Neural cell (in vitro differentiated cells): ENCODE measurements around the gene SGSM1.

Experiments used
- EP300 ChIP-seq: fragments of 450-650 bp; conservative IDR thresholded peaks from 2 replicates; pipeline ENCODE4 v1.6.1; 2014; ENCODE audit warnings: antibody characterized with exemption, mild to moderate bottlenecking, moderate library complexity; ENCODE audit not compliant: poor library complexity, severe bottlenecking
- EZH2 ChIP-seq: fragments of 200-600, 300-800 bp; shearing (Covaris generic), sonication (generic); IDR thresholded peaks from 2 replicates; pipeline ENCODE4 v1.6.1; 2014; ENCODE audit warnings: antibody characterized with exemption, low read length, borderline replicate concordance, mild to moderate bottlenecking; ENCODE audit not compliant: insufficient read depth, poor library complexity, severe bottlenecking
- MXI1 ChIP-seq: fragments of 450-650 bp; conservative IDR thresholded peaks from 2 replicates; pipeline ENCODE4 v1.6.1; 2014; ENCODE audit warnings: antibody characterized with exemption, mild to moderate bottlenecking; ENCODE audit not compliant: poor library complexity, severe bottlenecking
- POLR2AphosphoS5 ChIP-seq: IDR thresholded peaks from 2 replicates; pipeline ENCODE4 v1.6.1; 2012
- RAD21 ChIP-seq: fragments of 450-650 bp; conservative IDR thresholded peaks from 2 replicates; pipeline ENCODE4 v1.6.1; 2014; ENCODE audit warnings: antibody characterized with exemption, mild to moderate bottlenecking, moderate library complexity
- REST ChIP-seq: IDR thresholded peaks from 2 replicates; pipeline ENCODE4 v1.6.1; 2012; ENCODE audit warnings: borderline replicate concordance
- SMC3 ChIP-seq: fragments of 450-650 bp; conservative IDR thresholded peaks from 2 replicates; pipeline ENCODE4 v1.6.1; 2014; ENCODE audit warnings: antibody characterized with exemption, mild to moderate bottlenecking, moderate library complexity; ENCODE audit not compliant: poor library complexity
- TAF1 ChIP-seq: IDR thresholded peaks from 2 replicates; pipeline ENCODE4 v1.6.1; 2012; ENCODE audit warnings: low read depth
- TF ChIP-seq, protein P1 (sequence below): fragments of 450-650 bp; IDR thresholded peaks from 2 replicates; pipeline ENCODE4 v1.5.1; 2014; ENCODE audit warnings: antibody characterized with exemption, mild to moderate bottlenecking, moderate library complexity; ENCODE audit not compliant: poor library complexity, severe bottlenecking

GRCh38 chr22:24859587-24859986 is 53.6 kb downstream of the SGSM1 start:
- TF ChIP-seq, protein P1, sequence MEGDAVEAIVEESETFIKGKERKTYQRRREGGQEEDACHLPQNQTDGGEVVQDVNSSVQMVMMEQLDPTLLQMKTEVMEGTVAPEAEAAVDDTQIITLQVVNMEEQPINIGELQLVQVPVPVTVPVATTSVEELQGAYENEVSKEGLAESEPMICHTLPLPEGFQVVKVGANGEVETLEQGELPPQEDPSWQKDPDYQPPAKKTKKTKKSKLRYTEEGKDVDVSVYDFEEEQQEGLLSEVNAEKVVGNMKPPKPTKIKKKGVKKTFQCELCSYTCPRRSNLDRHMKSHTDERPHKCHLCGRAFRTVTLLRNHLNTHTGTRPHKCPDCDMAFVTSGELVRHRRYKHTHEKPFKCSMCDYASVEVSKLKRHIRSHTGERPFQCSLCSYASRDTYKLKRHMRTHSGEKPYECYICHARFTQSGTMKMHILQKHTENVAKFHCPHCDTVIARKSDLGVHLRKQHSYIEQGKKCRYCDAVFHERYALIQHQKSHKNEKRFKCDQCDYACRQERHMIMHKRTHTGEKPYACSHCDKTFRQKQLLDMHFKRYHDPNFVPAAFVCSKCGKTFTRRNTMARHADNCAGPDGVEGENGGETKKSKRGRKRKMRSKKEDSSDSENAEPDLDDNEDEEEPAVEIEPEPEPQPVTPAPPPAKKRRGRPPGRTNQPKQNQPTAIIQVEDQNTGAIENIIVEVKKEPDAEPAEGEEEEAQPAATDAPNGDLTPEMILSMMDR, result no peak
- TF ChIP-seq POLR2AphosphoS5 (no peak), RAD21 (no peak), EZH2 (no peak), EP300 (no peak), TAF1 (no peak), MXI1 (no peak), REST (no peak), SMC3 (no peak)
